Measurements from ENCODE around the gene TBX1. TPM values are rescaled to one million over a fixed set of nuclear protein-coding genes. Genes with fewer than 3 reads are reported as not detected.

TBX1 gene
- total RNA-seq, 1 donor from 2014 or later, result not detected

- Histone ChIP-seq H3K36me3 (no peaks in the 10 kb centered on the region), H3K4me3 (no peak overlapping the region), H3K27ac (no peak overlapping the region), H3K4me1 (no peaks in the 10 kb centered on the region), H3K27me3 (no peaks in the 10 kb centered on the region), H3K9me3 (no peaks in the 10 kb centered on the region)
- intact Hi-C loops (cut with DNase I), result no loop called here
- no peak for DNase-seq (ENCODE audit: low spot score in 2 of 2)
- no peak for TF ChIP-seq CTCF (IDR thresholded peaks at IDR 0.05)
Observed at GRCh38 chr22:19737846-19738663, 22.5 kb upstream of the TBX1 start.

- Histone ChIP-seq H3K4me1 (no peaks in the 10 kb centered on the region), H3K4me3 (no peak overlapping the region), H3K27me3 (no peaks in the 10 kb centered on the region), H3K36me3 (no peaks in the 10 kb centered on the region), H3K9me3 (no peaks in the 10 kb centered on the region), H3K27ac (no peak overlapping the region)
- DNase-seq (ENCODE audit: low spot score in 2 of 2), result no peak
- intact Hi-C loops (cut with DNase I), result no loop called here
- TF ChIP-seq CTCF (IDR thresholded peaks at IDR 0.05), result no peak
Observed at GRCh38 chr22:19738664-19739447, 21.7 kb upstream of the TBX1 start.

GRCh38 chr22:19739448-19739895, 21.1 kb upstream of the TBX1 start:
- no peaks in the 10 kb centered on the region for H3K27me3 ChIP-seq
- H3K4me3 ChIP-seq, result no peak overlapping the region
- TF ChIP-seq CTCF (IDR thresholded peaks at IDR 0.05), result no peak
- no peak overlapping the region for H3K27ac ChIP-seq
- intact Hi-C loops (cut with DNase I), result no loop called here
- H3K36me3 ChIP-seq, result no peaks in the 10 kb centered on the region
- no peaks in the 10 kb centered on the region for H3K4me1 ChIP-seq
- no peak for DNase-seq (ENCODE audit: low spot score in 2 of 2)
- no peaks in the 10 kb centered on the region for H3K9me3 ChIP-seq

DNA sequence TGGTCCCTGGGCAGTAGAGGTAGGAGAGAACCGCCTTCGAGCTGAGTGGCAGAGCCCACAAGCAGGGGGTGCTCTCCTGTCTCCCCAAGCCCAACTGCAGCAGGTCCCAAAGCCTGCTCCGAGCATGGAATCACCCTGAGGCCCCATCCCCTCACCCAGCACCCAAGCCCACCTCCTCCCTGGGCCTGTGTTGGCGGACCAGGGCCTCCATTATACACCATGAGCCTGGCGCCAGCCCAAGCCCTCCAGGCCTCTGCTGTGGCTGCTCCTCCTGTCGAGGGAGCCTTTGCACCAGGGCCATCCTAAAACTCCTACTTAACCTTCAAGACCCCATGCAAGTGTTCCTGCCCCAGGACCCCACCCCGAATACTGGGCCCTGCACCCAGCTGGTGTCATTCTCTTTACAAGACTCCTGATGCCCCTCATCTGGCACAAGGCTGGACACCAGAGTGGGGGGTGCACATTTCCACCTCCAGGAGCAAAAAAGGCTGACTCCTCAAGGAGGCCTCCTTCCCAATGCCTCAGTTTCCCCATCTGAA, 20.6 kb upstream of the TBX1 start:
- Histone ChIP-seq H3K9me3 (no peaks in the 10 kb centered on the region), H3K4me3 (no peak overlapping the region), H3K36me3 (no peaks in the 10 kb centered on the region), H3K4me1 (no peaks in the 10 kb centered on the region), H3K27ac (no peak overlapping the region), H3K27me3 (no peaks in the 10 kb centered on the region)
- DNase-seq (ENCODE audit: low spot score in 2 of 2), result no peak
- intact Hi-C loops (cut with DNase I), result no loop called here
- no peak for TF ChIP-seq CTCF (IDR thresholded peaks at IDR 0.05)

DNA sequence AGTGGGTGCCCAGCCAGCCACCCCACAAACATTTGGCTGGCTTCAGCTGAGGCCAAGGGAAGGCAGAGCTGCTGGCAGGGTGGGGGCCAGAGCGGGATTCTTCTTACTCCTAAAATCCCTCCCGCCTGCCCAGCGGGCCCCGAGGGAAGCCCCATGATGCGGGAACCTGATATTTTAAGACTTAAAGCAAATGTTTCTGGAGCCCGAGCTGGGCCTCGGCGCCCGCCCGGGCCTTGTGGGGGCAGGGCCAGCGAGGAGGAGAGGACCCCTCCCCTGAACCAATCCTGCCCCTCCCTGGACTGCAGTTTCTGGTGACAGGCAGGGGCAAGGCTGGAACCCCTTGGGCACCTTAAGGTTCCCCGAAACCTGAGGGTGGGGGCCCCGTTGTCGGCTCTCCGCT, 20.0 kb upstream of the TBX1 start:
- Histone ChIP-seq H3K4me3 (no peak overlapping the region), H3K36me3 (no peaks in the 10 kb centered on the region), H3K9me3 (no peaks in the 10 kb centered on the region), H3K27ac (no peak overlapping the region), H3K4me1 (no peaks in the 10 kb centered on the region), H3K27me3 (no peaks in the 10 kb centered on the region)
- no peak for TF ChIP-seq CTCF (IDR thresholded peaks at IDR 0.05)
- intact Hi-C loops (cut with DNase I), result no loop called here
- no peak for DNase-seq (ENCODE audit: low spot score in 2 of 2)
